ENCODE data around the gene SOX2.

SOX2 gene

DNA sequence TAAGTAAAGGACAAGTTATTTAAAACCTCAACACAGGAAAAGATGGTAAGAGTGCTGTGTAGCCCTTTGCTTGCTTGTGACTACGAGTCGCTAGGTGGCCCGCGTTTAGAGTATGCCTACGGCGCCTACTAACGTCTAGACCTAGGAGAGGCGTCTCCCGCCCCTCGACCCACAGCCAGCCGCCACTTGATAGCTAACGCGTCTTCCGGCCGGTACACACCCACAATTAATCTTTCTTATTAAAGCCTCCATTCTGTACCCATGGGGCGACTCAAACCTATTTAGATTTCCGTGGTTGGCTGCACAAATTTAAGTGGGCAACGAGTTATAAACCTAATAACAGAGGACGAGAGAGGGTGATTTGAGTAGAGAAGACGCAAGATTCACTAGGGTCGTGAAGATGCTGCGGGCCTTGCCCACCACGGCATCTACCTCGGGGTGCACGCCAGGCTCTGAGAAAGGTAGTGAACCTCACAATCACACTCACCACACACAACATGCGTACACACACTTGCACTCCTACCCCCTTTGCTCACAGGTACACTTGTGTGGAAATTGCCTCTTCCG is 12.0 kb downstream of the SOX2 start:
- no peak for DNase-seq

DNA sequence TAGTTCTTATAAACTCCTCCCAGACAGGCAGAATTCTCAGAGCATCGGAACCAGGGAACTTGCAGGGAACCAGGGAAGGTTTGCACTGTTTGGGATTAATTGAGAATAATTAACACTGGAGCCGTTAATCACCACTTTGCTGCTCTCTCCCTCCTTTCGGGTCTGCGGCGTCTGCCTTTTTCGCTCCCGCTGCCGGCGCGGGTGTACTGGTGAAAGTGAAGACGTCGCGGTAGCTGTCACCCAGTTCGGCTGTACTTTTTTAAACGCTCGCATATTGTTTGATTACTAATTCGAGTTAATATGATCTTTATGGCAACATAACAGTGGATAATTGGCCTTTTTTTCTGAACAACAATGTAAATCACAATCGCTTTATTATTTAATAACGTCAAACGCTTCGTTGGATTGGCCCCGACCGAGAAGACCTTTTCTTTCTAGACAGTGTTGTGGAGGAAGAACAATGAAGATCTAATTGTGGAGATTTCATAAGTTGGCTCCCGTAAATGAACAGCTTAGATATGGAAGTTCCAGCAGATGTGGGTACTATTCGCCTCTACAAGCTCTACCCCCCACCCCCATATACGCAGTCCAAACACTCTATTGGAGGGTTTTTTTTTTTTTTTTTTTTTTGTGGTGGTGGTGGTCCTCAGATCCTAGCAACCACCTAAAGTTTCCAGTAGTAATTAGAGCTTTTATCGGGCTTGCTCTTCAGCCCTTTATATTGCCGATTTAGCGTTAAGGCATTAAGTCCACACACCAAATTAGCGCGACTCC is 12.7 kb downstream of the SOX2 start:
- no peak for DNase-seq

DNA sequence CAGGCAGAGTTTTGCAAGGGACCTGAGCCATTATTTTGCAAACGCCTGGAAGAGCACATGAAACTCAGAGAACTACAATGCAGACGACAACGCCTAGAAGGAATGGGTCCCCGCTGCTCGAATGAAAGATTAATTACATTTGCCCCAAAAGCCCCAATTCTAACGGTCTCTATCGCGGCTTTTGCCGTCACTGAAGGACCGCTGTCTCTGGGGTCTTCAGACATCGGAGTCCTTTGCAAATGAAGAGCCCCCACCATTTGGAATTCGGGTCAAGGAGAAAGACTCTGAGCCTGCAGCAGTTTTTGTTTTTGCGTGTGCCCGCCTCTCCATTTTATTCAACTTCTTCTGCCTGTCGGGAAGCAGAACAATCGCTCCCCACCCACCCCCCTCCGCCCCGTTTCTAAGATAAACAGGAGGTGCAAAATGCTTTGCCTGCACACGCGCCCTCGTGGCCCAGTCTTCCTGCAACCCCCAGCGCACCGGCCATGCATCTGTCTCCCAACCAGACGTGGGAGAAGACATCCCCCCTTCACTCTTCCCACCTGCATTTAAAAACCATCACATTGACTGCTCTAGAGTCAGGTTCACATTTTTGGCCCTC is 13.5 kb downstream of the SOX2 start:
- DNase-seq = no peak

DNA sequence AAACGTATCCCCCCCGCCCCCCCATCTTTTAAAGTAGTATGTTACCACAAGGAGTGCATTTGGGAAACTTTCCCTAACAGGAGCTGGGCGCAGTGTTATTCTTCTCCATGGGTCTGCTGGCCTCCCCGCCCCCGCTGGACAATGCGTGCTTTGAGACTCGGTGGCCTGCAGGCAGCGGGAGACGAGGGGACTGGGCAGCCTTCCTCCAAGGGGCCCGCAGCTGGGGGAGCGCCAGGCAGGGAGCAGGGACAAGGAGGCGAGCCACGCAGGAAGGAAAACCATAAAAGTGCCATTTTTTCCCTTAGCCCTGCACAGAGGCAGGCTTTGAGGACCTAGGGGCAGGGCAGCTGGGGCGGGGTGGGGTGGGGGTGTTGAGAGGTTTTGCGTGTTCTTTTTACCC is 14.1 kb downstream of the SOX2 start:
- no peak for DNase-seq

DNA sequence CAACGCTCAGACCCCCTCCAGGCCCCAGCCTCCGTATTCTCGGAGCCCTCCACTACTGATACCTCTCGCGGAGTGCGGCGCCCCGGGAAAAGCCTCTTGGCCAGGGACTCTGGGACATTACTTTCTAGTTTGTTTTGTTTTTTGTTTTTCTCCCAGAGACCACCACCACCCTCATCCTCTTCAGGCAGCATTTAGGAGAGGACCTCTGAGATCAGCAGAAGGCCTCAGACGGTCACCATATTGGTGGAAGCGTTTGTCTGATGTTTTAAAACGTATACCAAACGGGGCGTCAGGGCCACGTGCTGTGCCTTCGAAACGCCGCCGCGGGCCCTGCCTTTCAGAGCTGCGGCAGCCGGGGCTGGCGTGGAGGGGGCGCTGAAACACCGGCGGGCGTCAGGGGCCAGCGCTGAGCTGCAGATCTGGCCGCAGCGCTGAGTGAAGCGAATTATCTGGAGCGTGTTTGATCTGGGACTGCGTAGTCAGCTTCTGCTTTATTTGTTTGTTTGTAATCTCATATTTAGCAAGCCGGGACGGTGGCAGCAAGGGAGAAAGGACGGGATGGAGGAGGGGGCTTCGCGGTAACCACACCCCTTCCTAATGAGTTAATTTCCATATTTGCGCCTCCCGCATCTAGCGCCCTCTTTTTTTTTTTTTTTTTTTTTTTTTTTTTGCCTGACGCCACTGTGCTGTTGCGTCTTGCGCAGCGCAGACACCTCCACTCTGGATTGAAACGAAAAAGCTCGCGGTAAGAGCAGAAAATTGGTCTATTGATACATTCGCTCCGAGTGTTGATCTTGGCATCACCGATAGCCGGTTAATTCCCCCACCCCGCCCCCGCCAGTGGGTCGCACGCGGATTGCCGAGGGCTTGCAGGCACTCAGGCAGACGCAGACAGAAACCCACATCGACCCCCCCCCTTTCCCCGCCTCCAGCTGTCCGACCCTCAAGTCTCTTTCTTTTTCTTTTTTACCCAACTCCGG is 14.9 kb downstream of the SOX2 start:
- no peak for DNase-seq

DNA sequence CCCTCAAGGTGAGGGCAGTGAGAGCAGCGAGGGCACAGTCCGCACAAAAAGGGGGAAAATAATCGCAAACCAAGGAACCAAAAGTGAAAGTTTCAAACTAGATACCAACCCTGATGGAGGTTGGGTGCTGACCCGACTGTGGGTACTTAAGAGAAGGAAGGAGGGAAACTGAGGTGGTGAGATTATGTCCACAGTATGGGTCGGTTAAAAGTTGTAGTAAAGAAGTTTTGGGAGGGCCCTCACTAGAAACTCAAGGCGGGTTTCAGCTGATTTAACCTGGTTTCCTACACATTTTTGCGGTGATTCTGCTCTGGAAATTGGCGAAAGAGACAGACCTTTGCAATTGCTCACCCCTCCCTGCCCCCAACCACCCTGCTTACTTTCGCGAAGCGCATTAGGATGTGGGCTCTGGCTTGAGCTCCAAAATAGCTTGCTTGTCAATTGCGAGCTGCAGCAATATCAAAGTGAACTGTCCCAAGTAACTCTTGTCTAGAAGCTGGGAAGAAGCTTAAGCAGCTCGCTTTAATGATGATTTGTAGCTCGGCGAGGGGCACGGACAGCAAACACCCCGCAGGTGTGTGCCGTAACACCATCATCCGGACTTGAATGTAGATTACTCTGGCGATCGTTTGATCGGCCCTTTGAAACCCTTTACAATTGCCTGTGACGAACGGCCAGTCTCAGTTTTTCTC is 15.8 kb downstream of the SOX2 start:
- no peak for DNase-seq

DNA sequence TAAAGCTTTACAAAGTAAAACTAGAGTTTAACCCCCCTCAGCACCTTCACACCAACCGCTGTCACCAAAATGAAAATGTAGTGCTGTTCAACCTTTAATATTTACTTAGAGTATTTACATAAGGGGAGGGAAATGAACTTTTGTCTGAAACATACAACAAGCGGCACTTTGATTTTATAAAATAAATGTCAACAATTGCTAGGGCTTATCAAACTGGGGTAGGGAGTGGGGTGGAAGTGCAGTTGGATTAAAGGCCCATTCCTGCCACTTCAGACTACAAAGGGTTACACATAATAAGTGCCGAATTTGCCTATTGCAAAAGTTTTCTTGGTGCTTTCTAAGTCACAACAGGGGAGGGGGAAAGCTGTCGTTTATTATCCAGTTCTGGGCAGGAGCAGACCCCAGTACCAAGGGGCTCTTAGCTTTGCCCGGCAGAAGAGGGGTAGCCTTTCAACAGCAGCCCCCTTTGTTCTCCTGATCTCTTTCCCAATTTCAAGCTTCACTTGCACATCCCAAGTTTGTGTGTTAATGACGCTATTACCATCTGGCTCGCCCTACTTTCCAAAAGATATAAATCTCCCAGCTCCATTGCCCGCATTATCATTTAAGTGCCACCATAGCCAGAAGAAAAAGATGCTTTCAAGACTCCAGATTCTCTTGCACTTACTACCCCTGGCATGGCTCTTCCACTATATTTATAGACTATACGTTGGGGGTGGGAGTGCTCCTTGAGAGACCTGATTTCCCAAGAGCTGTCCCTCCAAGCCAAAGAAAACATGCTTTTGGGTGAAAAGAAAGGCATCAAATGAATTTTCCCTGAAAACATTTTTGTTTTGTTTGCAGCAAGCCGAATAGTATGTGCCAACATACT is 17.0 kb downstream of the SOX2 start:
- DNase-seq = no peak

DNA sequence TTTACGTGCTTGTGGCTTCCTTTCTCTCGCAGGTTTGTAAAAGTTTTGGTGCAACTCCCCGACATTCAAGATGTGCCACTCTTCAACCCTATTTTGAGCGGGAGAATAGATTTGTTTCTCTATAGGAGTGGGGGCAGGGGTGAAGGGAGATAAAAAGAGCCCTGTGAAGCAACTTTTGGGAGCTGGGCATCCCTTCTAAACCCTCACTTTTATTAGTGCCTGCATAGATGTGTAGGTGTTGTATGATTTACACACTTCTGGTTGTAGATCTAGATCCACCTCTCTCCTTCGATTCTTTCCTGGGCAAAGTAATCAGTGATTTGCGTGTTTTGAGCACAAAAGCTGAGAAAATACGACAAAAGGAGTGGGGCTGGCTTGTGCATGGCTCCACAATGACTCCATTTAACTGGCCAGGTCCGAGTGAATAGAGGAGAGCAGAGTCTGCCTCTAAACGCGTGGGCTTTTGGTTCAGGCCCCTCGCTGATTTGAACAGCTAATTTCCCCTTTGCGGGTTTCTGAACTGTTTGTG is 17.7 kb downstream of the SOX2 start:
- DNase-seq = no peak

DNA sequence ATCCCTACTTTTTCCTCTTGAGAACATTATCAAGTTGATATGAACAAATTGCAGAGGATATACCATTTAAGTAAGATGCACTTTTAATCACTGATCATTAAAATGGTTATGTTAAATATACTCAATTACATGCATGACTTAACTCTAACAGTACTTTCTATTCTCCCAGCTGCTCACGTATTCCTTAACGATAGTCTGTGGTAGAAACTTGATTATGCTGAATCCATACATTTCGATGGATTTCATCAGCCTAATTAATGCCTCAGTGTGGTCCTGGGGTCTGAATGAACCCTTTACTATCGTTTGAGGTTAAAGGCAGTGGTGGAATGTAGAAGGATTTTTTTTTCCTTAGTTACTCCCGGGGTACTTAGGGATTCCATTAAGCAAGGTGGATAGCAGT is 18.6 kb downstream of the SOX2 start:
- DNase-seq = no peak

DNA sequence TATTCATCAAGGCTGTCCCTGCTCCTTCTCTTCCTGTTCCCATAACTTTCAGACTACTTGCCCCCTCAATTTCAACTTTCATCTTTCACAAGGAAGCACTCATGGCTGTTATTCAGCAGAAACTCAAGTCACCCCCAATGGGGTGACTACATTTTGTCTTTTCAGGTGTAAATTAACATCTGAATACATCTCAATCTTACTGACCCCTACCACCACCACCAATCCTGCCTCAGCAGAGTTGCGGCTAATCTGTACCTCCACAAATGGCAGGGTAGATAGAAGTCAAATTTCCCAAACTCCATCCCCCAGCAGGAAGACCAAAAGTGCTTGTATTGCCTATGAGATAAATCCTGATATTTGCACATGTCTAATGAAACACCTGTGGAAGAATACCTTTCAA is 19.2 kb downstream of the SOX2 start:
- DNase-seq = no peak

DNA sequence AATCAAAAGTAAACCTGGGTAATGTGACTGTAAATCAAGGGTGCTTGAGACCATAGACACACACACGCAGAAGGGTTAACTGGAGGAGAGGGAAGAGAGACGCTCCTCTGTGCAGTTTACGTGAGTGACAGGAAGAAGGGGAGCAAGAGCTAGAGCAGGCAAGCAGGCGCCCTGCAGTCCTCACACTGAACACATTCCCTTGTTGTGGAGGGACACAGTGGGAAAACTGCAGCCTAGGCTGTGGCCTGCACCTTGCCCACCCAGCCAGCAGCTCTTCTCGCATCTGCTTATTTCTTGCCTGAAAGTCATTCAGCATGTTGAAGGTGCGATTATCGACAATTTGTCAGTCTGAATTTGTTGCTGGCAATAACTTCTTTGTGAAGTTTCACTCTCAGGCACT is 24.2 kb downstream of the SOX2 start:
- DNase-seq = no peak

DNA sequence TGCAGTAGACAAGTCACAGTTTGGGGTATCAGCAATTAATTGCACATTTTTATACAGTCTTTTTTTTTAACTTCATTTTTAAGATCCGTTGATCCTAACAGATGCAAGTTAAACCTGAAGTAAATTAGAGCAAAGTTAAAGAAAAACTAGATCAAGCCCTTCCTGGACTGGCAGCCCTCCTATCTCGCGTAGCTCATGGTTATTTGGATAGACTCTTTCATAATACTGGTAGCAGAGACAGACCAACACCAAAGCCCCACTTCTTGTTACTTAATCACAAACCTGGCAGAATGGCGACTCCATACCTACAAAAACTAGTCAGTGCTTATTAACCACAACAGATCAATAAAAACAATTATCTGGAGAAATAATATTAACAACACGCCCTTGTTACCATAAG is 26.8 kb downstream of the SOX2 start:
- no peak for DNase-seq

DNA sequence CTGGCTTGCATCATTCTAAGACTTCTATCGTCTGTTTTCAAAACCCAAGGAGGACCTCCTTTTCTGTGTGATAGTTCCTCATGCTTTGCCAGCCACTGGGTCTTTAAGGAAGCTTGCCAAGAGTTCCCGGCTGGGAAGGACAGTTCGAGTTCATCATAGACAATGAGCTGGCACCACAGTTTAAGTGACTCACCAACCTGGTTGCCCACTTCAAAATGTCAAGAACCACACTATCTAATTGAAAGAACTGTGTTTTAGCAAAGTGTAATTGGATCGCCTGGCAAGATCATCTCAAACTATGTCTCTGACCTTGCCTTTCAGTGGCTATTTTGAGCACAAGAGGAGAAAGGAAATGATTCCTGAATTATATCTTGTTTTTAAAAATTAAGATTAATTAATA is 27.9 kb downstream of the SOX2 start:
- no peak for DNase-seq

DNA sequence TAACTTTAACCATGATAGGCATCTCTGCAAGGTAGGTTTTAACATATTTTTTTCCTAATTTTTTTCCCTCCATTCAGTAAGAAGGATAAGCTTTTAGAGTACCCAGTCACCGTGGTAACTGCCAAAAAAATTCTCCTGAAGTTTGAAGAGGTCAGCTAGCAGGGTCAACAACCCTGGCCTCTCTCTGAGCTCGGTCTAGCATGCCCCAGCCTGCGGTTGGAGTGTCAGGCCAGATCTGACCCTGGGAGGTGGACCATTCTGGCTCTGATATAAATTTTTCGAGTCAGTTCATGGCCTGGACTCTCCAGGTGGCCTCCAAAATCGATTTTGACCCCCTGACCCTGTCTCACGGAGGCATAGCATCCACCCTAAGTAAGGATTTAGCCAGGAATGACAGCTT is 29.7 kb downstream of the SOX2 start:
- DNase-seq = no peak

DNA sequence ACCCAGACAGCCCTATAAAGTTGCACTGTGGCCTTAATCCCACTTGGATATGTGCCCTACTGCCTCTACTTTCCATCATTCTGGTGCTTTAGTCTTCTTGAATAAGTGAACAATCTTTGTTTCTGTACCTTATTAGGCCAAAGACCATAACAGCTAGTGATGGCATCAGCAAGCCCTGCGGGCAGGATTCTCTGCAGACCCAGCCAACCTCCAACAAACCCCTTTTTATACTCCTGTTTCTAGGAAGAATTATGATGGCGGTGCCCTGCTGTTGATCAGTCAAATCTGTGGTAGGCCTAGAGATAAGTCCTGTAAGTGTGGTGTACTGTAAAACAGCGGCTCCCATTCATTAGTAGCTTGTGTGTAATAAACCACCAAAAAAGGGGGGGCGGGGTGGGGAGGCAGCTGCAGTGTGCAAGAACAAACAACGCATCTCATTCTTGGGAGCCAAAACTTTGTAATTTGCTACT is 40.5 kb downstream of the SOX2 start:
- no peak for DNase-seq

DNA sequence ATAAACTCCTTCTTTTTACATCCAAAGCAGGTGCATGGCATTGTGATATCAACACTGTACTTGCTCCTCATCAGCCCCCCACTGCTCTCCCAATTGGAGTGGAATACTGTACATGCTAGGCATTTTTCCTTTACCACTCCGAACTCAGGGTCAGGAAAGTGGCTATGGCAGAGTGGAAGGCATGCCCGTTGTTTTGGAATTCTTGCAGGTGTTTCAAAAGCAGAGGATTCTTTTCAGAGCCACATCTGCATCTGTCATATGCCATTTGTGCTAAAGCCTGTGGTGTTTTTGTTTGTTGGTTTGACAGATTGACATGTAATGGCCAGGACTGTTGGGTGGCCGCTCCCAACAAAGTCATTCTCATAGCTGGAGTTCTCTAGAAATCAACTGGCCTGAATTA is 41.7 kb downstream of the SOX2 start:
- no peak for DNase-seq

DNA sequence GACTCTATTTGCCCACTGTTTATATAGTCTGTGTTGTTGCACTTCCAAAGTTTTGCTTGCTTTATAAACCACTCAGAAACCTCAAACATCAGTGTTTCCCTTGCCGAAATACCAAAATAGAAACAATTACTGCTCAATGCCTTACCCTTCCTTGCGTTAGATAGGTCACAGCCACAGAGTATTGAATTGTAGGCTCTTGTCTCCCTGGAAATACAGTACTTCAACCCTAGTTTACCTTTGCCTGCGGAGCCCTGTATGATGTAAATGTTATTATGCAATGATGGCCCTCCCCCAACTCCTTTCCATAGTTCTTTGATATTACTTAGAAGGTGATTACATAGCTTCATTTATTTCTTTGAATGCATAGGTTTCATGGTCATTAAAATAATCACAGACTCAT is 44.2 kb downstream of the SOX2 start:
- no peak for DNase-seq

DNA sequence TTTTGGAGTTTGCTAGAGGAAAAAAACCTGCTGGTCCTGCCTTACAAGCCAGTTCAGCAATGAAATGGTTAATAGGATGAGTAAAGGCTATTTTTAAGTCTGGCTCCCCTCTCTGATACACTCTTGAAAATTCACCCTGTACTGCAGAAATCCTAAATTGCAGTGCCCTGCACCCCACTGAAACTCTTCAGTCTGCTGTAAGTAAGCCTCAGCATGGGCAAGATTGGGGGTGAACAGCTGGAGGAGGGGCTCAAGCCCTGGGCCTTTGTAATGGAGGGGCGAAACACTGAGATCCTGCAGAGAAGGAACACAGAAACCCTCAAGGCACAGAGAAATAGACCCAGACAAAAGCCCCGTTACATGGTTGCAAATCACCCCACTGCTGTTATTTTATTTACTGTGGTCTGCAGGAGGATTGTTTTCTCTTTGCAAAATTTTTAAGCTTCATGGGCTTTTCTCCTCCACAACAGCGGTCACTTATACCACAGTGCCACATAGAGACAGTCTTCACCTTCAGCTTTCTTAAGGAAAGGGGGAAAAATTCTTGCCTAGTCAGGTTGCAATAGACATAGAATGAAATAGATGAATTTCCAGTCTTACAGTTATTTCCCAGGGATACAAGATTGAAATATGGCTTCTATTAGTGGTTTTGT is 45.0 kb downstream of the SOX2 start:
- no peak for DNase-seq

DNA sequence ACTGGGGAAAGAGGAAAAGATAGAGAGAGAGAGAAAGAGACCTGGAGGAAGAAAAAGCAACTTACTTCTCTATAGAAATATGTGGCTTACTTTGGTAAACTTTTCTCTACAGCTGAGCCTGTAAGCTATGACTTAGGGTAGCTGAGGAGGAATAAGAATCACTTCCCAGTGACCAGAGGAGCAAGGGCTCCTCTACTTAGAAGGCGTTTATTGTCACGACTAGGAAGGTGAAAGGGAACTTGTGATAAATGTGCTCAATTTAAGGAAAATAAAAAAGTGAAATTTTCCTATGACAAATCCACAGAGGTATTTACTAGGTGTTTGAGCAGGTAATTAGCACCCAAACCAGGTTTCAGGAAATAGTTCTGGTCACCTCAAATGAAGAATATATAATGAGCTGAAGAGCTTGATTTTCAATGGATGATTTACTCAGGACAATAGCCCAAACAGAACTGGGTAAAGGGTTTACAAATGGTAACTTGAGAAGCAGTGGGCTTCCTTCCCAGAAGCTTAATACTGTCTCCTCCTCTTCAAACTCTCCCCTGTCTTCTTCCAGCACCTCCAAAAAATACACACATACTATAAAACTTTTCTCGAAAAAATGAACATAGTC is 46.1 kb downstream of the SOX2 start:
- no peak for DNase-seq

DNA sequence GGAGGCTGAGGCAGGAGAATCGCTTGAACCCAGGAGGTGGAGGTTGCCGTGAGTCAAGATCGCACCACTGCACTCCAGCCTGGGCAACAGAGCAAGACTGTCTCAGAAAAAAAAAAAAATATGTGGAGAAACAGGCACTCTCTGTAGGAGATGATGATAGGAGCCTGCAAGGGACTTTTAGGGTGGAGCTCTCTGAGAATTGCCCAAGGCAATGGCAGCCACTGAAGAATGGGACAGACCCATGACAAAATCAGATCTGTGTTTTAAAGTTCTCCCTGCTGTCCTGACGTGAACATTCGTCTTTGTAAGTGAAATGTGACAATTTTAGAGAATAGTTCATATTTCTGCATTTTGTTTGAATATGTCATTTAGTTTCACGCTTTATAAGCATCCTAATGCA is 50.2 kb downstream of the SOX2 start:
- DNase-seq = no peak

Measured in CD4-positive, alpha-beta T cell treated with Interleukin-17A for 4 hours (primary cell).